ENCODE results near the gene CMC4.

Gene CMC4

GRCh38 chrX:155056877-155057792 lies 13.8 kb downstream of the CMC4 start:
- peak; percentile 62 for DNase-seq
- Mint-ChIP-seq H3K27me3 (ENCODE audit: low read depth, poor library complexity) (no peaks in the 10 kb centered on the region), H3K27ac (no peak overlapping the region), H3K9me3 (peaks cover 16% of the 10 kb centered on the region), H3K4me3 (no peak overlapping the region), H3K4me1 (peaks cover 8% of the 10 kb centered on the region), H3K36me3 (ENCODE audit: low read depth) (peaks cover 13% of the 10 kb centered on the region)
- TF ChIP-seq CTCF (IDR thresholded peaks at IDR 0.05) = peak; percentile 55

GRCh38 chrX:155056471-155056870 lies 14.5 kb downstream of the CMC4 start:
- H3K27ac Mint-ChIP-seq = no peak overlapping the region
- H3K4me1 Mint-ChIP-seq = peaks cover 8% of the 10 kb centered on the region
- no peak for TF ChIP-seq CTCF (IDR thresholded peaks at IDR 0.05)
- H3K9me3 Mint-ChIP-seq = peaks cover 13% of the 10 kb centered on the region
- no peak overlapping the region for H3K4me3 Mint-ChIP-seq
- peaks cover 8% of the 10 kb centered on the region for H3K36me3 Mint-ChIP-seq (ENCODE audit: low read depth)
- no peak for DNase-seq
- H3K27me3 Mint-ChIP-seq (ENCODE audit: low read depth, poor library complexity) = no peaks in the 10 kb centered on the region

GRCh38 chrX:155055494-155055893 lies 15.4 kb downstream of the CMC4 start:
- no peak for TF ChIP-seq CTCF (IDR thresholded peaks at IDR 0.05)

GRCh38 chrX:155054255-155054654 lies 16.7 kb downstream of the CMC4 start:
- no peak for DNase-seq
- no peaks in the 10 kb centered on the region for H3K27me3 Mint-ChIP-seq (ENCODE audit: low read depth, poor library complexity)
- peaks cover 8% of the 10 kb centered on the region for H3K4me1 Mint-ChIP-seq
- no peak overlapping the region for H3K27ac Mint-ChIP-seq
- peaks cover 24% of the 10 kb centered on the region for H3K9me3 Mint-ChIP-seq
- TF ChIP-seq CTCF (IDR thresholded peaks at IDR 0.05) = no peak
- H3K4me3 Mint-ChIP-seq = no peak overlapping the region
- H3K36me3 Mint-ChIP-seq (ENCODE audit: low read depth) = peaks cover 12% of the 10 kb centered on the region

More at GRCh38 chrX:155055494-155055893, 15.4 kb downstream of the CMC4 start:
- DNase-seq = no peak
- H3K4me3 Mint-ChIP-seq = no peak overlapping the region
- peaks cover 16% of the 10 kb centered on the region for H3K9me3 Mint-ChIP-seq
- H3K27ac Mint-ChIP-seq = no peak overlapping the region
- peaks cover 8% of the 10 kb centered on the region for H3K4me1 Mint-ChIP-seq
- peaks cover 8% of the 10 kb centered on the region for H3K36me3 Mint-ChIP-seq (ENCODE audit: low read depth)
- no peaks in the 10 kb centered on the region for H3K27me3 Mint-ChIP-seq (ENCODE audit: low read depth, poor library complexity)

GRCh38 chrX:155053656-155054055 lies 17.3 kb downstream of the CMC4 start:
- Mint-ChIP-seq H3K9me3 (peaks cover 28% of the 10 kb centered on the region), H3K4me3 (no peak overlapping the region), H3K4me1 (peaks cover 12% of the 10 kb centered on the region), H3K27me3 (ENCODE audit: low read depth, poor library complexity) (peaks cover 2% of the 10 kb centered on the region), H3K36me3 (ENCODE audit: low read depth) (peaks cover 12% of the 10 kb centered on the region), H3K27ac (no peak overlapping the region)
- DNase-seq = no peak
- no peak for TF ChIP-seq CTCF (IDR thresholded peaks at IDR 0.05)

Measured in nephron progenitor cell (in vitro differentiated cells).